ENCODE data around the gene SLC22A5. TPM values are rescaled to one million over a fixed set of nuclear protein-coding genes. Genes with fewer than 3 reads are reported as not detected.

SLC22A5 gene
- total and polyA plus RNA-seq, 2 donors, result 6.4 to 9.3 TPM

DNA sequence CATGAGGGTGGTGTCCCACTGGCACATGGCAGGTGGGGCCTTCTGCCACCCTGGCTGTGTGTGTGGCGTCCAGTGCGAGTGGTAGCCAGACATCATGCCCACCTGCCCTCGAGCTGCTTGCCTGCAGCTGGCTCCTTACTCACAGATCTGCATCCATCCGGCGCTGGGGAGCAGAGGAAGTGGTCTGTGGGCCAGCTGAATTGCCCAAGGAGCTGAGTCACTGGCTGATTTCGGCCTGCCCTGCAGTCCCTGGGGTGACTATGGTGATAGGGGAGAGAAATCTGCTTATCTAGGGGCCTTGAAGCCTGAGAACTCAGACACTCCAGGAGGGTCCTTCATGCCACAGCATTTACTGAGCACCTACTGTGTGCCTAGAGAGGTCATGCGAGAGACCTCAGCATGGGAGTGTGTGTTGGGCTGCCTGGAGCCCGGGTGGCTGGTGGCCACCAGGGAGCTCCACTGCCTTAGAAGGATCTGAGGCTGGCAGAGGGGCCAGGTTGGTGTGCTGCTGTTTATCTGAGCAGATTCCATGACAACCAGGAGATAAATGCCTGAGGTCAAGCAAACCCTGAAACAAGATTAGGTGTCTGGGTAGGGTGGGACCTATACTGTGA lies 57.1 kb downstream of the SLC22A5 start:
- H3K36me3 ChIP-seq (ENCODE audit: insufficient read depth), result no peaks in the 10 kb centered on the region
- 66% methylated on average over 8 of the region's 8 CpGs for WGBS
- no peak for DNase-seq (ENCODE audit: extremely low spot score)
- H3K4me3 ChIP-seq (ENCODE audit: low read depth, low read length), result no peak overlapping the region
- H3K4me1 ChIP-seq (ENCODE audit: insufficient read depth), result peaks cover 11% of the 10 kb centered on the region
- H3K27ac ChIP-seq (ENCODE audit: low read depth), result peak overlapping the region; percentile 13

DNA sequence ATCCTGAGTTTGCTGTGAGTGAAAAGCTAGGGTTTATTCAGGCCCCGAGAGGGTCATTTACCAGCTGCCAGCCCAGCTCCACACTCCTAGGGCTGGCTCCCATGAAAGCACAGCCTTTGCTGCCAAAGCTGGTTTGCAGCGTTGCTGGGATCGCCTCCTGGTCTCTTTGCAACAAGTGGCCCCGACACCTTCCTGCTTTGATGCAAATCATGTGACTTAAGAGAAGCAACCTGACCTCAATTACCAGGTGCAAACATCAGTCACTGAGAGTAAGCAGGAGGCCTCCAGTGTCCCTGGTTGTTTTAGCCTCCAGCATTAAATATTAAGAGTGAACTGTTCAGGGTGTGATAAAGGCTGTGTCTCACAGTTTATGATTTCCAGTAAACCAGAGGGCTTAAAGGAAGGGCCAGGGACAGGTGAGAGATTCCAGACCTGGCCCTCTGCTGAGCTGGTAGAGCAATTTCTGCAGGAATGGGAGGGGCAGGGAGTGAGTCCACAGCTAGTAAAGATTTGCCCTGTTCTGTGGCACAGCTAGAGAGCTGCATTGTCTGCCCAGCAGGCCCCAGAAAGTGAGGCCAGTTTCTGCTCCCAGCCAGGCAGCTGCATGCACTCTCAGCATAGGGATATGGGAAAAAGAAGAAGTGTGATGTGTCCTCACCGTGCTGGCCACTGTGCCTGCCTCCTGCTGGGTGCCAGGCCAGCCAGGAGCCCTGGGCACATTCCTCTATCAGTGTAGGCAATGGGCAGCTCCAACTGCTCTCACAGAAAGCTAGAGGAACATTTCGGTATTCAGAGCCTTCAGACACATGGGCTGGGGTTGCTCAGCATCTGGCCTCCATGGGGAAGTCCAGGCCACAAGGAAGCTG lies 58.0 kb downstream of the SLC22A5 start:
- peak overlapping the region; percentile 11 for H3K27ac ChIP-seq (ENCODE audit: low read depth)
- H3K36me3 ChIP-seq (ENCODE audit: insufficient read depth), result no peaks in the 10 kb centered on the region
- DNase-seq (ENCODE audit: extremely low spot score), result no peak
- 76% methylated on average over 6 of the region's 6 CpGs for WGBS
- peaks cover 11% of the 10 kb centered on the region for H3K4me1 ChIP-seq (ENCODE audit: insufficient read depth)
- no peak overlapping the region for H3K4me3 ChIP-seq (ENCODE audit: low read depth, low read length)

DNA sequence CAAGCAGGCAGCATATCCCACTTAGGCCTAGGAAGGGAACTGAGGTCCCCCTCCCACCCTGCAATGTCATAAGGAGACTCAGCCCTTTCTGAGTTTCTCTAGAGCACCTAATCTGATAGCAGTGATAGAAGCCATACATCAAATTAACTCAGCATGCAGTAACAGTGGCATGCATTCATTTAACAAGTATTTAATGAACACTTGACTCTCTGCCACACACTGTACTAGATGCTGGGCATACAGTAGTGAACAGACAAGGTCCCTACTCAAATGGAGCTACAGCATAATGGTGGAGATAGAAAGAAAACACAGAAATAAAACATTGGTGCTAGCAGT lies 58.6 kb downstream of the SLC22A5 start:
- Histone ChIP-seq H3K36me3 (ENCODE audit: insufficient read depth) (no peaks in the 10 kb centered on the region), H3K4me1 (ENCODE audit: insufficient read depth) (peaks cover 7% of the 10 kb centered on the region), H3K4me3 (ENCODE audit: low read depth, low read length) (no peak overlapping the region), H3K27ac (ENCODE audit: low read depth) (no peak overlapping the region)
- no peak for DNase-seq (ENCODE audit: extremely low spot score)

DNA sequence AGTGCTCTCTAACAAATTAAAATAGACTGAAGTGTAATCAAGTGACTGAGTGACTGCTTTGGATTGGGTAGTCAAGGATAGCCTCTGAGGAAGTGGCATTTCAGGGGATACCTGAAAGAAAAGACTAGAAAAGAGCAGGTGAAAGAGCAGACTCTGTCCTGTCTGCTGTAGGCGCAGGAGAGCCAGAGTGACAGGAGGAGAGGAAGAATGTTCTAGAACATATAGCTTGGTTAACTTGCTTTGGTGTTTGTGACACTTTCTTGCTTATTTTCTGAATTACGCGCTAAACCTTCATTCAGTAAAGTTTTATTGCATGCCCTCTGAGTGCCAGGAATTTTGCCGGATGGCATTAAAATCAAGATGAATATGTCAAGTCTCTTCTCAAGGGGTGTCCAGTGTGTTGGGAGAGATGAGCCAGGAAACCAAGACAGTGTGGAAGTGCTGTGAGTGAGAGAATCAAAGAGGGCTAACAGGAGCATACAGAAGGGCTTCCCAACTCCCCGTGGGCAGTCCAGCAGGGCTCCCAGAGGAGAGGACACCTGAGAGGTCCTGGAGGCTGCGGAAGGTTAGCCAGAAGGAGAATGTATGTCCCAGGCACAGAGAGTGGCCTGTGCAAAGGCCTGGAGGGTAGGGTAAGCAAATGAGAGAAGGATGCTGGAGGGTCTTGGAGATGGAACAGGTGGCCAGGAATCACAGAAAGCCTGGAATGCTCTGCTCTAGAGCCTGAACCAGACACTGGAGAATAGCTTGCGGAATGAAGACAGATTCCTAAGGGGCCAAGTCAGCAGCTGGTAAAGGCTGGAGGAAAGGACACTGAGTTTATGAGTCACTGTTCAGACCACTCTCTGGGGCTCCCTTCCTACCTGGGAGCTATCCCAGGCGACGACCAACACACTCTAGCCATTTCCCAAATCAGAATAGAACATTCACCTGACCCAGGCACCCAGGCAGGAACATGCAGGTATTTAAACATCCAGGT lies 59.3 kb downstream of the SLC22A5 start:
- Histone ChIP-seq H3K36me3 (ENCODE audit: insufficient read depth) (no peaks in the 10 kb centered on the region), H3K4me1 (ENCODE audit: insufficient read depth) (peaks cover 7% of the 10 kb centered on the region), H3K27ac (ENCODE audit: low read depth) (peak overlapping the region; percentile 50), H3K4me3 (ENCODE audit: low read depth, low read length) (no peak overlapping the region)
- WGBS, result 77% methylated on average over 9 of the region's 9 CpGs
- no peak for DNase-seq (ENCODE audit: extremely low spot score)

DNA sequence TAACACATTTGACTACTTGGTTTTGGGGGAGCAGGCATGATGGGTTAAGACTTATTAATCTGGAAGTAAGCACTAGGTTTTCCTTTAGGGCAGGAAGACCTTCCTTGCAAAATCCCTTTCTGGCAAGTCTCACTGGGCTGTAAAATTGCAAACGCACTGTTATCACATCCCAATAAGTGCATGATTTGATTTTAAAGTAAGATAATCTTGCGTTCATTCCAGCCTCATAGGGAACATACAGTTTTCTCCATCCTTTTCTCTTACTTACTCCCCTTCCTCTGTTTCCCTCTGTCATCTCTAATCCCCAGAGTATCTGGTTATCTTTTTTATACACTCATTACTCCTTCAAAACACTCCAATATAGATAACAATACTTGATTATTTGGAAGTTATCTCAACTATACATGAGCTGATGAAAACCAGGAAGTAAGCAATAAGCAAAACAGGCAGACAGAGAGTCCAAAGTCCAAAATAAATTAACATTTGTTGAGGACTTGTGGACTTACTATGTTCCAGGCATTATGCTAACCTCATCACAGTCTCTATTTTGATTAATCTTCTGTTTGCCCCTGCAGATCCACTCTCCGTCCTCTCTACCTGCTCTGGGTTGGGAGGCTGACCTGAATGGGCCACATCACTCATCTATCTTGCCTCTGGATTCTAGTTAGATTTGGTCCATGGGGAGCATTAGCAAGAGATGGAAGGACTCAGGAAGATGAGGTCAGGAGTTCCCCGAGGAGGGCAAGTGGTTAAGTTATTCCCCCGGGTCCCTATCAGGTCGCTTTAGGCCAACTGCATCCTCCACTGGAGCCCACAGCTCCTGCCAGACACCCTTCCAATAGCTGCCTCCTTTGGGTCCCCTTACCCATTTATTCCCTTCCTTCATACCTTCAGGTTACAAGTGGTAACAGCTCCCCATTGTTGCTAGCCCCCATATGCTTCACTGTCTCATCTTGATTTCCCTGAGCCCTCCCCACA lies 60.2 kb downstream of the SLC22A5 start:
- Histone ChIP-seq H3K36me3 (ENCODE audit: insufficient read depth) (no peaks in the 10 kb centered on the region), H3K4me1 (ENCODE audit: insufficient read depth) (peaks cover 7% of the 10 kb centered on the region), H3K4me3 (ENCODE audit: low read depth, low read length) (no peak overlapping the region), H3K27ac (ENCODE audit: low read depth) (no peak overlapping the region)
- WGBS, result 55% methylated on average over 6 of the region's 6 CpGs
- DNase-seq (ENCODE audit: extremely low spot score), result no peak

DNA sequence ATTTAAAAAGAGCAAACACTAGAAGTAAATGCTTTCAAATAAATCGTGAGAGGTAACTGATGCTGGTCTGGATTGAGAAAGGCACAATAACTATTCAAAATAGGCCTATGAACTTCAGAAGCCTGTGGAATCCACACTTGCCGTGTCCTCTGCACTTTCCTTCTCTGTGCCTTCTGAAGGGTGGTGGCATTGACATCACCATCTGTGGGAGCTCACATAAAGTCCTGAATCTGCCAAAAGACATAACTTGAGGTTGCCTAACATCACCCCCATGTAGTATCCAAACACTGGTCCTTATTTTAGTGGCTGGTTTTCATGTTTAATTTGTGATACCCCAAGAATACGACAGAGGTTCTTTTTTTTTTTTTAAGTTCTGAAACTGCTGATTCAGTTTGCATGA lies 61.2 kb downstream of the SLC22A5 start:
- Histone ChIP-seq H3K4me3 (ENCODE audit: low read depth, low read length) (no peak overlapping the region), H3K27ac (ENCODE audit: low read depth) (no peak overlapping the region), H3K4me1 (ENCODE audit: insufficient read depth) (peaks cover 7% of the 10 kb centered on the region), H3K36me3 (ENCODE audit: insufficient read depth) (no peaks in the 10 kb centered on the region)
- DNase-seq (ENCODE audit: extremely low spot score), result no peak
- 85% methylated on average over 3 of the region's 3 CpGs for WGBS

DNA sequence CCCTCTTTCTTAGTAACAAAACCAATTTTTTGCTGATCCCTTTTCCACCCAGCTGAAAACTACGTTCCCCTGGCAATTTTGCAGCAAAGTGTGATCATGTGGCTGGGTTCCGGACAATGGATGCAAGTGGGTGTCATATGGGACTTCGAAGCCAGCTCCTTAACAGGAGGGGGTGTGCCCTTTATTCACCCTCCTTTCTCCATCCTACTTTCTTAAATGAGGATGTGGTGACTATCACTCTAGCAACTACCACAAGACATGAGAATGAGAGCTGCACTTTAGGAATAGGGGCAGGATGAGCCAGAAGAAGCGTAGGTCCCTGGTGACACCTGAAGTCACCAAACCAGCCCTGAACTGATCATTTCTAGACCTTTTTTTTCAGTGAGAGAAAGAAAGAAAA lies 62.1 kb downstream of the SLC22A5 start:
- DNase-seq (ENCODE audit: extremely low spot score), result no peak
- 90% methylated on average over 4 of the region's 4 CpGs for WGBS
- H3K4me1 ChIP-seq (ENCODE audit: insufficient read depth), result peaks cover 7% of the 10 kb centered on the region
- H3K27ac ChIP-seq (ENCODE audit: low read depth), result no peak overlapping the region
- no peak overlapping the region for H3K4me3 ChIP-seq (ENCODE audit: low read depth, low read length)
- H3K36me3 ChIP-seq (ENCODE audit: insufficient read depth), result no peaks in the 10 kb centered on the region

DNA sequence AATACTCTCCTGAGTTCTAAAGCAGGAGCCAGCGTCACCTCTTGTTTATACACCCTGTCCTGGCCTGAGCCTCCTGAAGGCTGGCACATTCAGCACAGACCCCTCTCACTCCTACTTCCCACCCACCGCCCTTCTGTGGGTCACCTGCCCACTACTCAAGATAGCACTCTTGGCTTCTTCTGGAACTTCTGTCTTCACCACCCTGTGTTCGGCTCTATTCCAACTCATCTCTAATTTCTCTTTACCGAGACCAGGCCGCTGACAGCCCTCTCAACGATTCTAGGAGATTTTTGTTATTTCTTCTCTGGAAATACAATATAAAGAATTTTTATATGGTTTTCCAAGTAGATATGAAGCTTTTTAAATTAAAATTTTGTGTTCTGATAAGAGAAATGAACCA lies 63.6 kb downstream of the SLC22A5 start:
- Histone ChIP-seq H3K36me3 (ENCODE audit: insufficient read depth) (no peaks in the 10 kb centered on the region), H3K27ac (ENCODE audit: low read depth) (no peak overlapping the region), H3K4me3 (ENCODE audit: low read depth, low read length) (no peak overlapping the region), H3K4me1 (ENCODE audit: insufficient read depth) (peaks cover 7% of the 10 kb centered on the region)
- DNase-seq (ENCODE audit: extremely low spot score), result no peak
- 94% methylated on average over 6 of the region's 6 CpGs for WGBS

DNA sequence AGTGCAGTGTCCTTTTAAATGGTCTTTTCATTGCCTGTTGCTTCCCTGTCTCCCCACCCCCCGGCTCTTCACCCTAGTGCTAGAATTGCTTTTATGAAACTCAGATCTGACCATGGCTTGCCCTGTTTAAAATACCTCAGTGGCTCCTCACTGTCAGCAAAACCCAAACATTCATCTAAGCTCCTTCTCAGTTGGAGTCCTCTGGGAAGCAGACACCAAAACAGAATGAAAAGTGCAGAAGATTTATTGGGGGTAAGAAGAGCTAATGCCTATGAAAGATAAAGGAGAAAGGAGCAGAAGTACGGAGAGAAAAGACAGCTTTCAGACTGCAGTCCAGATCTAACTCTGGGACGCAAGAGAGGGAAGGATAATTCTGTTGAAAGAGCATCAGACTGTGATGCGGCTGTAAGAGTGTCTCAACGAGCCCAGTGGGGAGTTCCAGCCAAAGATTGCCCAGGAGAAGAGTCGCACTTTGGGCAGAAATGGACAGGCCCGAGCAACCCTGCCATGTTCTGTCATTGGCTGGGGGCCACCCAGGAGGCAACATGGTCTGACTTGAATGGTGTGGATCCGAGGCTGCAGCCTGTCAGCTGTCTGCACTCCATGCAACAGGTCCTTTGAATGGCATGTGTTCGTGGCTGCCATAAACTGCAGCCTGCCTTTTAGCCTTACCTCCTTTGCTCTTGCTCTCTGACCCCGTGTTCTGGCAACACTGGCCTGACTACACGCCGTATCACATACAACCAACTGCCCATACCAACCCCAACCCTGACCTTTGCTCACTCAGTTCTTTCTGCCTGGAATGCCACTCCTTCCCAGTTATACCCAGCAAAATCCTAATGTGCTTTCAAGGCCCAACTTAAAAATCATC lies 65.1 kb downstream of the SLC22A5 start:
- H3K27ac ChIP-seq (ENCODE audit: low read depth), result peak overlapping the region; percentile 3
- peaks cover 5% of the 10 kb centered on the region for H3K4me1 ChIP-seq (ENCODE audit: insufficient read depth)
- no peak for DNase-seq (ENCODE audit: extremely low spot score)
- 49% methylated on average over 12 of the region's 12 CpGs for WGBS
- H3K4me3 ChIP-seq (ENCODE audit: low read depth, low read length), result no peak overlapping the region
- H3K36me3 ChIP-seq (ENCODE audit: insufficient read depth), result no peaks in the 10 kb centered on the region

DNA sequence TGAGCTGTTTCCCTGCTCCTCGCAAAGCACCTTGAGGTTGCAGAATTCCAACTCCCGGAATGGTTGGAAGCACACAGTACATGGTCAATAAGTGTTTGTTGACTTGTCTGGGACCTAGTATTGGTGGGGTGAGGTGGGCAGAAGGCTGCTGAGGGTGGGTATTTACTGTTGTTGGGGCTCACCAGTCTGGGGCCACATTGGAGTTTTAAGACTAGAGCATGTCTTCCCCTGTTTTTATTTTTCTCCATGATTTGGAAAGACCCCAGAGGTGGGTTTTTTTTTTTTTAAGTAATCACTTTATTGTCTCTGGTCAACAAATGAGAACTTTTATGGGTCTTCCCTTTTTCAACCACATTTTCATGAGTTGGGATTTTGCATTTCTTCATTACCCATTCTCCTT lies 65.9 kb downstream of the SLC22A5 start:
- H3K4me3 ChIP-seq (ENCODE audit: low read depth, low read length), result no peak overlapping the region
- no peak for DNase-seq (ENCODE audit: extremely low spot score)
- WGBS, result over 99% methylated on average over 2 of the region's 2 CpGs
- H3K36me3 ChIP-seq (ENCODE audit: insufficient read depth), result no peaks in the 10 kb centered on the region
- H3K27ac ChIP-seq (ENCODE audit: low read depth), result no peak overlapping the region
- peaks cover 2% of the 10 kb centered on the region for H3K4me1 ChIP-seq (ENCODE audit: insufficient read depth)

DNA sequence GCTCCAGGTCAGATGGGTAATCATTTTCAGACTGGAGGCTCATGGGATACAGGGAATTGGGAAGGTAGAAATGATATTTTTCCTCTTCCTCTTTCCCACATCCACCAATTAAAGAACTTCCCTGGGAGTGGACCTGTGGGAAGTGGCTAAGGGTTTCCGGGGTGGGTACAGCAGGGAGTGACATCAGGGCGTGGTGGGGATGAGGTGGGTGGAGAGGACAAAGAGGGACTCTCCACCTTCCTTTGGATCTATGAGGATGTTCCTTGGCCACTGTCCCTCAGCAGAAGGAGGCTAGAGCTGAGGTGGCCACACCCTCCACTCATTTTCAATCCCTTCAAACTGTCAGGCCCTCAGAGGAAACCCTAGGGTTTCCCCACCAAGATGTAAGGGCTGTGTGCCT lies 66.4 kb downstream of the SLC22A5 start:
- Histone ChIP-seq H3K4me1 (ENCODE audit: insufficient read depth) (peaks cover 2% of the 10 kb centered on the region), H3K27ac (ENCODE audit: low read depth) (no peak overlapping the region), H3K36me3 (ENCODE audit: insufficient read depth) (no peaks in the 10 kb centered on the region), H3K4me3 (ENCODE audit: low read depth, low read length) (no peak overlapping the region)
- DNase-seq (ENCODE audit: extremely low spot score), result no peak
- 90% methylated on average over 2 of the region's 2 CpGs for WGBS

DNA sequence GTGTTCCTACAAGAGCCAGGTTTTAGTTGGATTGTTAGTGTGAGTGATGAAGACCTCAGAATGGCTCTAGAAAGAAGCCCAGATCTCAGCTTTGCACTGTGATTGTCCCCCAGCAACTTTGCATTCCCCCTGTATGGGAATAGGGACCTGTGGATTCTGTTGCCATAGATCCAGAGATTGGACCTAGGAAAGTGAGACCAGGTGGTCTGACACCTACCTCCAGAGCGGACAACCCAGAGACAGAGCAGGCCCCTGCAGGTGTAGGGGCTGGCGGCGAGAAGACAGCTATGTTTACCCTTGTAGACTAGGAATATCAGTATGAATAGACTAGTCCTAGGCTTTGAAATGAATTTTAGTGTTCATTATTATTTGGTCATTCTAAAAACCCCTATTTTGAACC lies 67.4 kb downstream of the SLC22A5 start:
- Histone ChIP-seq H3K4me1 (ENCODE audit: insufficient read depth) (no peaks in the 10 kb centered on the region), H3K27ac (ENCODE audit: low read depth) (no peak overlapping the region), H3K4me3 (ENCODE audit: low read depth, low read length) (no peak overlapping the region), H3K36me3 (ENCODE audit: insufficient read depth) (no peaks in the 10 kb centered on the region)
- DNase-seq (ENCODE audit: extremely low spot score), result no peak
- 97% methylated on average over 3 of the region's 3 CpGs for WGBS

Data from urinary bladder (tissue), 4 donors.